VCaP (cell line): Measurements from ENCODE around the gene PTPRN2.
"Not testable (repeated sequence)": the region's sequence is repeated elsewhere in the genome, so short reads cannot be mapped to it uniquely, and the experiment has no call there.

Experiments
- H3K27ac ChIP-seq: fragments of 450-650 bp; 2 replicates; pipeline ENCODE4 v1.5.1; 2017
- CTCF ChIP-seq: fragments of 450-650 bp; conservative IDR thresholded peaks from 2 replicates; pipeline ENCODE4 v1.5.1; 2017; ENCODE audit warnings: mild to moderate bottlenecking, moderate library complexity

Gene PTPRN2

GRCh38 chr7:158512042-158512441 is 75.6 kb downstream of the PTPRN2 start:
- no peak for TF ChIP-seq CTCF
- H3K27ac ChIP-seq: no peak overlapping the region

GRCh38 chr7:158508802-158509385 is 78.7 kb downstream of the PTPRN2 start:
- no peak overlapping the region for H3K27ac ChIP-seq
- no peak for TF ChIP-seq CTCF

- H3K27ac ChIP-seq: not testable (repeated sequence)
These were observed 79.3 kb downstream of the PTPRN2 start for GRCh38 chr7:158508321-158508720.

- TF ChIP-seq CTCF: no peak
- no peak overlapping the region for H3K27ac ChIP-seq
These were observed 79.7 kb downstream of the PTPRN2 start for GRCh38 chr7:158507917-158508316.

DNA sequence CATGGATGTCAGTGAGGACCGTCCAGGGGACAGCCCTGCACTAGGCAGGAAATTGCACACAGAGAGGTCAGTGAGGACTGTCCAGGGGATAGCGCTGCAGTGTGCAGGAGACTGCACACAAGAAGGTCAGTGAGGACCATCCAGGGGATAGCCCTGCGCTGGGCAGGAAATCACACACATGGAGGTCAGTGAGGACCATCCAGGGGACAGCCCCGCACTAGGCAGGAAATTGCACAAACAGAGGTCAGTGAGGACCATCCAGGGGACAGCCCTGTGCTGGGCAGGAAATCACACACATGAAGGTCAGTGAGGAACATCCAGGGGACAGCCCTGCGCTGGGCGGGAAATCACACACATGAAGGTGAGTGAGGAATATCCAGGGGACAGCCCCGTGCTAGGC is 80.4 kb downstream of the PTPRN2 start:
- H3K27ac ChIP-seq: not testable (repeated sequence)

GRCh38 chr7:158506626-158507025 is 81.0 kb downstream of the PTPRN2 start:
- no peak overlapping the region for H3K27ac ChIP-seq
- TF ChIP-seq CTCF: no peak

DNA sequence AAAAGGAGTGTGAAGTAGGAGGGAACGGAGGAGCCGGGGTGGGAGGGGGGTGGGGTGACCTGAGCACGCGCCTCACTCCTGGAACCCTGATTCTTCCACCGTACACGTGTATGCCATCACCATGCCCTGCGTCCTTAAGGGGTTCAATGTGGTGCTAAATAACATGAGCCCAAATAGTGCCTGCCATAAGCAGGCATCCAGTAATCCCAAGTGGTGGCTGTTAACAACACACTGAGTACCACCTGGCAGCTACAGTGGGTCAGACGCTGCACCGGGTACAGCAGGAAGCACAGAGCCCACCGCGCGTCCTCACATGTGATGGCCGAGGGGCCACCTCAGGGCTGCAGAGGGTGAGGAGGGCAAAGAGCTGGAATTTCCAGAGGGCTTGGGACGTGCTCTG is 81.9 kb downstream of the PTPRN2 start:
- no peak for TF ChIP-seq CTCF
- no peak overlapping the region for H3K27ac ChIP-seq

DNA sequence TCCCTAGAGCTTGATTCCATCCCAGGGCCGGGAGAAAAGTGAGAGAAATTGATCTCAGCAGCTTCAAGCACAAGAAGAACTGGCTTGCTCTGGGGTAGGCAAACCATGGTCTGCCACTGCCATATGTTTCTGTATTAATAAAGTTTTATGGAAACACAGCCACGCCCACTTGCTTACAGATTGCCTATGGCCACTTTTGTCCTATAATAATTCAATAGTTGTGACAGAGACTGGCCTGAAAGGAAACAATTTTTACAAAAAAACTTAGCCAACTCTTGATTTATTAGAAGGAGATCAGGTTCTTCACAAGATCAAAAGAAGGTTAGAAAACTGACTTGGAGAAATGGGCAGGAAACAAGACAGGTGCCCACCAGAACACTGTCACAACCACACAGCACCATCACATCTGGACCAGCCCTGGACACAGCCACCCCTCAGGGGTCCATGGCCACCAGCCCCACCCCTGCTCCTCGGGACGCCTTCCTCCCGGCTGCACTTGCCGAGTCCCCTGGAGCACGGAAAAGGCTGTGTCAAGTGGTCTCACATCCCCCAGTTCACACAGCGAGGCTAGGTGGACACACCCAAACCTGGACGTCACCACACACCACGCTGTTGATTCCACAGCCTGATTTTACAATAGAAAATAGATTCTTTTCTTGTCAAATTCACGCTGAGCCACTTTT is 85.4 kb downstream of the PTPRN2 start:
- no peak for TF ChIP-seq CTCF
- no peak overlapping the region for H3K27ac ChIP-seq
